HPDE6-E6E7 (cell line): ENCODE measurements around the gene EIF3F.

ENCODE experiments used
- DNase-seq: peaks from one replicate; pipeline ENCODE4 v3.0.0; 2011; ENCODE audit warnings: missing footprints; ENCODE audit errors: extremely low spot score

Gene EIF3F

GRCh38 chr11:8022876-8023275 is 35.7 kb downstream of the EIF3F start:
- no peak for DNase-seq

- DNase-seq, result no peak
Observed at GRCh38 chr11:8023831-8024555, 36.9 kb downstream of the EIF3F start.

GRCh38 chr11:8025123-8025522 is 38.0 kb downstream of the EIF3F start:
- DNase-seq, result no peak

GRCh38 chr11:8025816-8026215 is 38.7 kb downstream of the EIF3F start:
- no peak for DNase-seq

- no peak for DNase-seq
Observed at GRCh38 chr11:8026982-8027381, 39.8 kb downstream of the EIF3F start.

- no peak for DNase-seq
Observed at GRCh38 chr11:8028766-8029165, 41.6 kb downstream of the EIF3F start.

GRCh38 chr11:8030526-8031247 is 43.5 kb downstream of the EIF3F start:
- DNase-seq, result no peak

GRCh38 chr11:8031248-8032115 is 44.3 kb downstream of the EIF3F start:
- no peak for DNase-seq

GRCh38 chr11:8032122-8032521 is 45.0 kb downstream of the EIF3F start:
- no peak for DNase-seq

- no peak for DNase-seq
Observed at GRCh38 chr11:8032576-8033304, 45.6 kb downstream of the EIF3F start.

- peak; percentile 63 for DNase-seq
Observed at GRCh38 chr11:8033305-8034105, 46.4 kb downstream of the EIF3F start.

GRCh38 chr11:8034106-8034585 is 47.0 kb downstream of the EIF3F start:
- no peak for DNase-seq

GRCh38 chr11:8034604-8035190 is 47.6 kb downstream of the EIF3F start:
- DNase-seq, result no peak

GRCh38 chr11:8035200-8035855 is 48.2 kb downstream of the EIF3F start:
- no peak for DNase-seq

GRCh38 chr11:8036002-8036802 is 49.1 kb downstream of the EIF3F start:
- no peak for DNase-seq

- DNase-seq, result no peak
Observed at GRCh38 chr11:8036986-8037385, 49.8 kb downstream of the EIF3F start.

- no peak for DNase-seq
Observed at GRCh38 chr11:8038393-8038792, 51.3 kb downstream of the EIF3F start.

GRCh38 chr11:8038811-8039529 is 51.8 kb downstream of the EIF3F start:
- no peak for DNase-seq
